ENCODE data around the gene LAMP1.
"Not testable (repeated sequence)": the region's sequence is repeated elsewhere in the genome, so short reads cannot be mapped to it uniquely, and the experiment has no call there.

LAMP1 gene

GRCh38 chr13:113297370-113298042 lies 467 bp downstream of the LAMP1 start:
- DNase-seq (ENCODE audit: low read depth), result peak; percentile 28

DNA sequence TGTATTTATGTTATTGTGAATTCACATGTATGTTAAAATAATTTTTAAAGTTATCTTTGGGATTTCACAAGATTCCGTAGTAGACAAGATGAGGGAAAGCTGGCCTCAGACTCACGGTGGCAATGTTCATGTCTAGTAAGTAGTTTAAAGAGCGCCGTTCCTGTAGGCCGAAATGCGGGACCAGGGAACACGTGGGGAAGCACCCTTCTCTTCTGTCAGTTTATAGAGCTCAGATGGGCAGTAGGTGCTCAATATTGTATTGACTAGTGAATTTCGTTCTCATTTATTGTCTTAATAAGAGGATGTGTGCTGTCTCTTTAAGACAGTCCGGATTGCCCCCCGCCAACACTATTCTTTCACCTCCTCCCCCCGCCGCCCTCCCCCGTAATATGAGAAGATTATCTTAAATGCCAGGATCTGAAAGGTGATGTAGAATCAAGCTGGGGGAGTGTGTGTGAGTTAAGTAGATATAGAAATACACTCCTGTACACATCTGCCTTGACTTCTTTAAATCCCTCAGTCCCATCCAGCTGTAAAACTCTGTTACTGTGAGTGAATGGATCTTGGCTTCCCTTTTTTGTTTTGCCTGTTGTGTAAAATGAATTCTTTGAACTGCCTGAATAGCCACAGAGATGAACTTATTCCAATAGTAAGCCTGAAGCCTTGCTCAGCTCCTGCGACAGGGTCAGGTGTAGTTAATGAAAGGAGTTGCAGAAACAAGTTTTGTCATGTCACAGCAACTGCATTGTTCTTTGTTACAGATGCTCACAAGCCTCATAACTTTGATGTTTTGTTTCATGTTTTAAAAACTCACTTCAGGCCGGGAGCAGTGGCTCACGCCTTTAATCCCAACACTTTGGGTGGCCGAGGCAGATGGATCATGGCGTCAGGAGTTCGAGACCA lies 1.3 kb downstream of the LAMP1 start:
- no peak for DNase-seq (ENCODE audit: low read depth)

- DNase-seq (ENCODE audit: low read depth), result no peak
Observed at GRCh38 chr13:113299951-113300350, 2.9 kb downstream of the LAMP1 start.

- no peak for DNase-seq (ENCODE audit: low read depth)
Observed at GRCh38 chr13:113302986-113303385, 5.9 kb downstream of the LAMP1 start.

GRCh38 chr13:113304121-113304520 lies 7.1 kb downstream of the LAMP1 start:
- DNase-seq (ENCODE audit: low read depth), result no peak

DNA sequence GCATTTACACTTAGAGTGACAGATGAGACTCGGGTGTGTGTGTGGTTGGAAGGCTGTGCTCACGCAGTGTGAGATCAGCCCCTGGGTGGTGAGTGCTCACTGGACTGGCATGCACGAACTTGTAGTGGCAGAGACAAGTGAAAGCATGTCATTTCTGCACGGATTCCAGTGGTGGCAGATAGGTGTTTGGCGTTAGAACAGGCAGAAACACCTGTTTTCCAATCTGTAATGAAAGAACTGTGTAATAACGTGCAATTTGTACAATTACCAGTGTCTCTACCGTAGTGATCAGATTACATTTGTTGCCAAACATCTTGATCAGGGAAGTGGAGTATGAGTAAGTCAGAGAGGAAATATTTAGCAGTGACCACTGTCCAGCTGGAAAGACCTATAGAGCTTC lies 8.2 kb downstream of the LAMP1 start:
- no peak for DNase-seq (ENCODE audit: low read depth)

- DNase-seq (ENCODE audit: low read depth), result no peak
Observed at GRCh38 chr13:113307491-113307890, 10.5 kb downstream of the LAMP1 start.

DNA sequence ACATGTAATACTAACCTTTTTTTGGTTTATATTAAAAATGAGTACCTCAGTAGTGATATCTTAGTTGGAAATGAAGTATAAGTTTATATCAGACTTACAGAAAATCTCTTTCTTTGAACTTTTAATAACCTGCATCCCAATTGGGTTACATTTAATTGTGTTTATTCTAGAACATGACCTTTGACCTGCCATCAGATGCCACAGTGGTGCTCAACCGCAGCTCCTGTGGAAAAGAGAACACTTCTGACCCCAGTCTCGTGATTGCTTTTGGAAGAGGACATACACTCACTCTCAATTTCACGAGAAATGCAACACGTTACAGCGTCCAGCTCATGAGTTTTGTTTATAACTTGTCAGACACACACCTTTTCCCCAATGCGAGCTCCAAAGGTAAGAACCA lies 12.4 kb downstream of the LAMP1 start:
- no peak for DNase-seq (ENCODE audit: low read depth)

- not testable (repeated sequence) for DNase-seq (ENCODE audit: low read depth)
Observed at GRCh38 chr13:113314112-113314511, 17.1 kb downstream of the LAMP1 start.

GRCh38 chr13:113314895-113315470 lies 17.9 kb downstream of the LAMP1 start:
- DNase-seq (ENCODE audit: low read depth), result not testable (repeated sequence)

DNA sequence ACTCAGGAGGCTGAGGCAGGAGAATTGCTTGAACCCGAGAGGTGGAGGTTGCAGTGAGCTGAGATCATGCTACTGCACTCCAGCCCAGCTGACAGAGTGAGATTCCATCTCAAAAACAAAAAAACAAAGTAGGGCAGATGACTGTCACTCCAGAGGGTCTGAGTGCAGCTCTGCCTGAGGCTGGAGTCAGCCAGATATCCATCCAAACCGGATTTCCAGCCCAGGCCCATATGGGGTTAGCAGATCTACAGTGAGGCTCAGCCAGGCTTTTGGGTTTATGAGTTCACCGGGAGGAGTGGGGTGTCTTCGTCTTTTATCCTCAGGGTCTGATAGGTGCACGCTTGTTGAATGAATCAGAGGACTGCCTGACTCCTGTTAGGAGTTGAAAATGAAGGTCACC lies 19.0 kb downstream of the LAMP1 start:
- no peak for DNase-seq (ENCODE audit: low read depth)

- DNase-seq (ENCODE audit: low read depth), result no peak
Observed at GRCh38 chr13:113317031-113317430, 20.0 kb downstream of the LAMP1 start.

DNA sequence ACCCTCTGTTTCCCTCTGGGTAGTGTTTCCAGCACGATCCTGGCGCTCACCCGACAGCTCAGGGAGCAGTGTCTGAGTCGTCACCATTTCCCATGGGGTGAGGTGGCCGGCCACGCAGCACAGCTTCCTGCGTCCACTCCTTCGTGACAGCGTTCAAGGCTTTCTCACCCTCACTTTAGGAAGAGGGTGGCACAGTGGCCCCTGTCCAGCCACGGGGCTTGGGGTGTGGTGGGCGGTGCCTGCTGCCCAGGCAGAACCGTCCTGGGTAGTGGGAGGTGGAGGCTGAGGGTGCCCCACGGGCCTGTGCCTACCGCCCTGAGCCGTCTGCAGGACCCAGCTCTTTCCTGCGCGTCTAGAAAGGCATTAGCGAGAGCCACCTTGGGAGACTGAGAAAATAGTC lies 21.9 kb downstream of the LAMP1 start:
- DNase-seq (ENCODE audit: low read depth), result no peak

- no peak for DNase-seq (ENCODE audit: low read depth)
Observed at GRCh38 chr13:113319371-113319770, 22.3 kb downstream of the LAMP1 start.

GRCh38 chr13:113320226-113320875 lies 23.3 kb downstream of the LAMP1 start:
- DNase-seq (ENCODE audit: low read depth), result no peak

- no peak for DNase-seq (ENCODE audit: low read depth)
Observed at GRCh38 chr13:113321546-113321945, 24.5 kb downstream of the LAMP1 start.

DNA sequence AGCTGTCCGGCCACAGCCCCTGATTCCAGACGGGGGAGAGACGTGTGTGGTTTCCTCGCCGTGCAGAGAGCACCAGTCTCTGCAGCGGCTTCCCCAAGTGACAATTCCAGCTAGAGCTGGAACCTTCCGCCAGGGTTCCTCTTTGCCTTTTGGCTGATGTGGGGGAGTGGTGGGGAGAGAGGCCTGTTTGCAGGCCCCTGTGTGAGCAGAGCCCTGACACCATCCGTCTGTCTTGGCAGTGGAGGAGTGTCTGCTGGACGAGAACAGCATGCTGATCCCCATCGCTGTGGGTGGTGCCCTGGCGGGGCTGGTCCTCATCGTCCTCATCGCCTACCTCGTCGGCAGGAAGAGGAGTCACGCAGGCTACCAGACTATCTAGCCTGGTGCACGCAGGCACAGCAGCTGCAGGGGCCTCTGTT lies 25.0 kb downstream of the LAMP1 start:
- no peak for DNase-seq (ENCODE audit: low read depth)

- no peak for DNase-seq (ENCODE audit: low read depth)
Observed at GRCh38 chr13:113322890-113323651, 26.0 kb downstream of the LAMP1 start.

GRCh38 chr13:113323869-113324268 lies 26.8 kb downstream of the LAMP1 start:
- DNase-seq (ENCODE audit: low read depth), result no peak

GRCh38 chr13:113324398-113324797 lies 27.4 kb downstream of the LAMP1 start:
- no peak for DNase-seq (ENCODE audit: low read depth)

DNA sequence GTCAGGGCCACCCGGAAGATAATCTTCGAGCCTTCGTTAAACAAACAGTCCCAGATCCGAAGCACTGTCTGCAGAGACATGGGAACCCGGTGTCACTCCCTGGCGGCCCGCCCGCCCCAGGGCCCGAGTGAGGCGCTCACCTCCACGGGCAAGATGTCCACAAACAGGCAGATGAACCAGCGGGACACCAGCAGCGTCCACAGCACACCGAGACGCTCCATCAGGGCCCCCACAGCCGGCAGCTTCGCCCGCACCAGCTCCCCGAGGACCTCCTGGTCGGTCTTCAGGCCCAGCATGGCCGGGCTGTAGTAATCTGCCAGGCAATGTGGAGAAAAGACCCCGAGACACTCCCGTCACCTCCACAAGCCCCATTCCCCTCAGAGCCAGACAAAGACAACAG lies 28.7 kb downstream of the LAMP1 start:
- no peak for DNase-seq (ENCODE audit: low read depth)

- no peak for DNase-seq (ENCODE audit: low read depth)
Observed at GRCh38 chr13:113327391-113327765, 30.3 kb downstream of the LAMP1 start.

Measured in T follicular helper cell (primary cell).